Gastrocnemius medialis (tissue), 4 donors: ENCODE results near the gene CWH43.

Experiments
- CTCF ChIP-seq, 5 experiments: fragments of 450-650 bp in 3 of 5; fragments of 200-600 bp in 2 of 5; sonication (generic) in 2 of 5; IDR thresholded peaks in 4 of 5; conservative IDR thresholded peaks in 1 of 5; 1 replicate in 4 of 5; 2 replicates in 1 of 5; pipeline ENCODE4 v1.5.1; 2016 to 2019; ENCODE audit warnings: antibody characterized with exemption in 5 of 5, mild to moderate bottlenecking in 3 of 5, moderate library complexity in 3 of 5
- POLR2A ChIP-seq, 2 donors: fragments of 450-650 bp; IDR thresholded peaks; one replicate each; pipeline ENCODE4 v1.6.1; 2017; ENCODE audit warnings: antibody characterized with exemption in 2 of 2, mild to moderate bottlenecking in 2 of 2, moderate library complexity in 2 of 2

GRCh38 chr4:48947731-48948130 is 38.3 kb upstream of the CWH43 start:
- TF ChIP-seq CTCF (IDR thresholded peaks at IDR 0.05 in 4 of 5, conservative IDR thresholded peaks at IDR 0.05 in 1 of 5) (no peak), POLR2A (IDR thresholded peaks at IDR 0.05) (no peak)
